GM12875 (cell line): ENCODE results near the gene ENG.
A peak's percentile ranks its signal among the peaks of the same experiment; 100 is the strongest.

Experiments used
- H3K4me3 ChIP-seq: one replicate; pipeline ENCODE4 v1.5.1; 2011; ENCODE audit warnings: low read depth, low read length, control low read depth
- CTCF ChIP-seq: IDR thresholded peaks from 2 replicates; pipeline ENCODE4 v1.5.1; 2011; ENCODE audit warnings: low read depth, mild to moderate bottlenecking, control low read depth, inconsistent platforms, low read length, moderate library complexity, borderline replicate concordance; ENCODE audit not compliant: insufficient read depth

Gene ENG

GRCh38 chr9:127772603-127773002 lies 81.9 kb downstream of the ENG start:
- no peak overlapping the region for H3K4me3 ChIP-seq
- no peak for TF ChIP-seq CTCF

GRCh38 chr9:127771570-127772189 lies 82.8 kb downstream of the ENG start:
- no peak for TF ChIP-seq CTCF
- peak overlapping the region; percentile 53 for H3K4me3 ChIP-seq

GRCh38 chr9:127770905-127771569 lies 83.4 kb downstream of the ENG start:
- peak overlapping the region; percentile 53 for H3K4me3 ChIP-seq
- no peak for TF ChIP-seq CTCF

- TF ChIP-seq CTCF, result no peak
- H3K4me3 ChIP-seq, result no peak overlapping the region
Observed at GRCh38 chr9:127770583-127770904, 83.9 kb downstream of the ENG start.

GRCh38 chr9:127769929-127770582 lies 84.4 kb downstream of the ENG start:
- H3K4me3 ChIP-seq, result no peak overlapping the region
- TF ChIP-seq CTCF, result no peak

GRCh38 chr9:127769101-127769500 lies 85.4 kb downstream of the ENG start:
- TF ChIP-seq CTCF, result no peak
- H3K4me3 ChIP-seq, result no peak overlapping the region

- no peak overlapping the region for H3K4me3 ChIP-seq
- TF ChIP-seq CTCF, result no peak
Observed at GRCh38 chr9:127768698-127769097, 85.8 kb downstream of the ENG start.
